ENCODE data around the gene LDLRAD4.

Gene LDLRAD4

DNA sequence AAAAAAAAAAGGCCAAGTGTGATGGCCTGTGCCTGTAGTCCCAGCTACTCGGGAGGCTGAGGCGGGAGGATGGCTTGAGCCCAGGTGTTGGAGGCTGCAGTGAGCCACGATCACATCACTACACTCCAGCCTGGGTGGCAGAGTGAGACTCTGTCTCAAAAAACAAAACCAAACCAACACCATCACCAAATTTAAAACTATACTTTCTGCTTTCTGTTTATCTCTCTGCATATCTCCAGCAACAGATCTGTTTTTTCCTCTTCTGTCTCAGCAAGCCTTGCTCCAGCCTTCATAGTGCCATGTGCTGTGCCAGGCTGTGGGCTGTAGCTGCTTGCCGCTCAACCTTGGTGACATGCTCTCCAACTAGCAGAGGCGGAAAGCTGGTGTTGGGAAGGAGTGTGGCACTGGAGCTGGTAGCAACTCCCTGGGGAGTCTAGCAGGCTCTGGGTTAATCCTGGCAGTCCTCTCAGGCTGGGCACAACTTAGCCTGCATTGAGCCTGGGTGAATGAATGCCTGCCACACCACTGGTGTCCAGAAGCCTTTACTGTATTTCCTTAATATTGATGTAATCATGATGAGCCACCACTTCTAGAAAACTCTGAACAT is 204.1 kb downstream of the LDLRAD4 start:
- TF ChIP-seq, protein P1, sequence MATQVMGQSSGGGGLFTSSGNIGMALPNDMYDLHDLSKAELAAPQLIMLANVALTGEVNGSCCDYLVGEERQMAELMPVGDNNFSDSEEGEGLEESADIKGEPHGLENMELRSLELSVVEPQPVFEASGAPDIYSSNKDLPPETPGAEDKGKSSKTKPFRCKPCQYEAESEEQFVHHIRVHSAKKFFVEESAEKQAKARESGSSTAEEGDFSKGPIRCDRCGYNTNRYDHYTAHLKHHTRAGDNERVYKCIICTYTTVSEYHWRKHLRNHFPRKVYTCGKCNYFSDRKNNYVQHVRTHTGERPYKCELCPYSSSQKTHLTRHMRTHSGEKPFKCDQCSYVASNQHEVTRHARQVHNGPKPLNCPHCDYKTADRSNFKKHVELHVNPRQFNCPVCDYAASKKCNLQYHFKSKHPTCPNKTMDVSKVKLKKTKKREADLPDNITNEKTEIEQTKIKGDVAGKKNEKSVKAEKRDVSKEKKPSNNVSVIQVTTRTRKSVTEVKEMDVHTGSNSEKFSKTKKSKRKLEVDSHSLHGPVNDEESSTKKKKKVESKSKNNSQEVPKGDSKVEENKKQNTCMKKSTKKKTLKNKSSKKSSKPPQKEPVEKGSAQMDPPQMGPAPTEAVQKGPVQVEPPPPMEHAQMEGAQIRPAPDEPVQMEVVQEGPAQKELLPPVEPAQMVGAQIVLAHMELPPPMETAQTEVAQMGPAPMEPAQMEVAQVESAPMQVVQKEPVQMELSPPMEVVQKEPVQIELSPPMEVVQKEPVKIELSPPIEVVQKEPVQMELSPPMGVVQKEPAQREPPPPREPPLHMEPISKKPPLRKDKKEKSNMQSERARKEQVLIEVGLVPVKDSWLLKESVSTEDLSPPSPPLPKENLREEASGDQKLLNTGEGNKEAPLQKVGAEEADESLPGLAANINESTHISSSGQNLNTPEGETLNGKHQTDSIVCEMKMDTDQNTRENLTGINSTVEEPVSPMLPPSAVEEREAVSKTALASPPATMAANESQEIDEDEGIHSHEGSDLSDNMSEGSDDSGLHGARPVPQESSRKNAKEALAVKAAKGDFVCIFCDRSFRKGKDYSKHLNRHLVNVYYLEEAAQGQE (IDR thresholded peaks at IDR 0.05; ENCODE audit: low read depth), result no peak
- no peak for TF ChIP-seq RAD21 (IDR thresholded peaks at IDR 0.05; ENCODE audit: low read depth)
- no peak for TF ChIP-seq CREB1 (IDR thresholded peaks at IDR 0.05; ENCODE audit: low read depth)
- TF ChIP-seq, protein P2, sequence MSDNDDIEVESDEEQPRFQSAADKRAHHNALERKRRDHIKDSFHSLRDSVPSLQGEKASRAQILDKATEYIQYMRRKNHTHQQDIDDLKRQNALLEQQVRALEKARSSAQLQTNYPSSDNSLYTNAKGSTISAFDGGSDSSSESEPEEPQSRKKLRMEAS (IDR thresholded peaks at IDR 0.05), result no peak
- no peak for TF ChIP-seq YY1 (IDR thresholded peaks at IDR 0.05; ENCODE audit: low read depth)
- TF ChIP-seq TAF1 (IDR thresholded peaks at IDR 0.05; ENCODE audit: low read depth), result no peak
- TF ChIP-seq EGR1 (IDR thresholded peaks at IDR 0.05), result no peak
- TF ChIP-seq NFIC (IDR thresholded peaks at IDR 0.05), result no peak
- TF ChIP-seq TCF12 (IDR thresholded peaks at IDR 0.05; ENCODE audit: low read depth), result no peak
- TF ChIP-seq ZBTB7A (IDR thresholded peaks at IDR 0.05; ENCODE audit: low read depth), result no peak
- TF ChIP-seq, protein P3, sequence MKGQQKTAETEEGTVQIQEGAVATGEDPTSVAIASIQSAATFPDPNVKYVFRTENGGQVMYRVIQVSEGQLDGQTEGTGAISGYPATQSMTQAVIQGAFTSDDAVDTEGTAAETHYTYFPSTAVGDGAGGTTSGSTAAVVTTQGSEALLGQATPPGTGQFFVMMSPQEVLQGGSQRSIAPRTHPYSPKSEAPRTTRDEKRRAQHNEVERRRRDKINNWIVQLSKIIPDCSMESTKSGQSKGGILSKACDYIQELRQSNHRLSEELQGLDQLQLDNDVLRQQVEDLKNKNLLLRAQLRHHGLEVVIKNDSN (IDR thresholded peaks at IDR 0.05), result no peak
- no peak for TF ChIP-seq FOXM1 (IDR thresholded peaks at IDR 0.05; ENCODE audit: borderline replicate concordance, low read depth)
- no peak for TF ChIP-seq CEBPB (IDR thresholded peaks at IDR 0.05)
- TF ChIP-seq EP300 (IDR thresholded peaks at IDR 0.05; ENCODE audit: borderline replicate concordance), result no peak
- no peak for TF ChIP-seq TEAD4 (IDR thresholded peaks at IDR 0.05)

DNA sequence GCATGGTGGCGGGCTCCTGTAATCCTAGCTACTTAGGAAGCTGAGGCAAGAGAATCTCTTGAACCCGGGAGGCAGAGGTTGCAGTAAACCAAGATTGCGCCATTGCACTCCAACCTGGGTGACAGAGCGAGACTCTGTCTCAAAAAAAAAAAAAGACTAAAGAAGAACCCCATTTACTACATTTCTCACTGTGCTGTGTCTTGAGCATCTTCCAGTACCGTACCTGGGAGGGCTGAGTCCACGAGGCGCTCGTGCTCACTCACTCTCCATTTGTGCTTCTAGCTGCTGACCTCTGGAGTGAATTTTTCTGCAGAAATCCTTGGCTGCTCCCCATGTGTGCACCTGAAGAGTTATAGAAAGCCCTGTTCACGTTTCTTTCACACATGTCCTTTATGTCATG is 204.8 kb downstream of the LDLRAD4 start:
- TF ChIP-seq NFIC (IDR thresholded peaks at IDR 0.05) (no peak), ZBTB7A (IDR thresholded peaks at IDR 0.05; ENCODE audit: low read depth) (no peak), FOXM1 (IDR thresholded peaks at IDR 0.05; ENCODE audit: borderline replicate concordance, low read depth) (no peak), YY1 (IDR thresholded peaks at IDR 0.05; ENCODE audit: low read depth) (no peak), TCF12 (IDR thresholded peaks at IDR 0.05; ENCODE audit: low read depth) (no peak), TEAD4 (IDR thresholded peaks at IDR 0.05) (no peak), CEBPB (IDR thresholded peaks at IDR 0.05) (no peak), EP300 (IDR thresholded peaks at IDR 0.05; ENCODE audit: borderline replicate concordance) (no peak), RAD21 (IDR thresholded peaks at IDR 0.05; ENCODE audit: low read depth) (no peak), TAF1 (IDR thresholded peaks at IDR 0.05; ENCODE audit: low read depth) (no peak)
- TF ChIP-seq, protein P3 (IDR thresholded peaks at IDR 0.05), result no peak
- TF ChIP-seq, protein P1 (IDR thresholded peaks at IDR 0.05; ENCODE audit: low read depth), result no peak
- TF ChIP-seq, protein P2 (IDR thresholded peaks at IDR 0.05), result no peak

DNA sequence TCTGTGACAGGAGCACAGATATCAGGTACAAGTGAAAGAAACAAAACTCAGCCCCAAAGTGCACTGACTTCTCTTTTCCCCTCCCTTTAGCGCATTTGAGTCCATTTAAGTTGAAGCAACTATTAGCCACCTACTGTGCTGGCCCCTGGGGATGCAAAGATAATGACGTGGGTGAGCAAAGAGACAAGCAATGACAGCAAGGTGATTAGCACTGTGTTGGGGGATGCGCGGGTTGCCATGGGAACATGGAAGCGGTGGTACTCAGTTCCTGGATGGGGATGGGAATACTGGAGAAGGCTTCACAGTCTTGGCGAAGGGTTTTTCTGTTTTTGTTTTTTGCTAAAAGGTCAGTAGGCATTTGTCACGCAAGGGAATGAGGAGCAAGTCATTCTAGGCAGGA is 205.8 kb downstream of the LDLRAD4 start:
- TF ChIP-seq NFIC (IDR thresholded peaks at IDR 0.05) (no peak), FOXM1 (IDR thresholded peaks at IDR 0.05; ENCODE audit: borderline replicate concordance, low read depth) (no peak), EP300 (IDR thresholded peaks at IDR 0.05; ENCODE audit: borderline replicate concordance) (no peak), TCF12 (IDR thresholded peaks at IDR 0.05; ENCODE audit: low read depth) (no peak), TEAD4 (IDR thresholded peaks at IDR 0.05) (no peak), ZBTB7A (IDR thresholded peaks at IDR 0.05; ENCODE audit: low read depth) (no peak), YY1 (IDR thresholded peaks at IDR 0.05; ENCODE audit: low read depth) (no peak), RAD21 (IDR thresholded peaks at IDR 0.05; ENCODE audit: low read depth) (no peak)

DNA sequence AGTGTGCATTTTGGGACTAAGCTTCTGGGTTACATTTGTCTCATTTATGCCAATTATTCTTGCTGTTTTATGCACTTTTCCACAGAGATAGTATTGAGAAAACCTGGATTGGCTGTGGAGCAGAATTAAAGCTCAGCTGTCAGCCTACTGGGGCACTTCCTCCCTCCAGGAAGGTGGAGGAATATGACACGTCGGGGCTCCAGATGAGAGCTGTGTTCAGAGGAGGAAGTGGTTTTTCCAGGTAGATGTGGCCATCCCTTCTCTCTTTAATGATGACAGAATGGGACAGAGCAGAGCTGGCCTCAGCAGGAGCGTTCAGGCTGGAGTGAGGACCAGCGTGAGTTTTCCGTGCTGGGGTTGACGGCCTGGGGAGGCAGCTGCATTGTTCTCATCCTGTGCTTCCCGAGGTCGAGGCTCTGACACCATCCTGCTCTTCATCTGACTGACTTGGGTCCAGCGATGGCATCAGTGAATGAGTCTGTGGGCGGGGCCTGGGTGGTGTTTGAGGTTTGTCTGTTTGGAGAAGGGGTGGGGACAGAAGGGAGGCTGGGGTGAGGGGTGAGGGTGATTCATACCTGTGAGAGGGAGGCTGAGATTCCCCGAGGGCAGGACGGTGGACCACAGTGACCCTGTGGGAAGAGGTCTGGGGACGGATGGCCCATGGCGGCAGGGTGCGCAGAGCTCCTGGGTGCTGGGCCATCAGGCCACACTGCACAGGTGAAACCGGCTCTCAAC is 207.0 kb downstream of the LDLRAD4 start:
- TF ChIP-seq CEBPB (IDR thresholded peaks at IDR 0.05), result no peak
- no peak for TF ChIP-seq TEAD4 (IDR thresholded peaks at IDR 0.05)
- TF ChIP-seq, protein P1 (IDR thresholded peaks at IDR 0.05; ENCODE audit: low read depth), result no peak
- TF ChIP-seq RAD21 (IDR thresholded peaks at IDR 0.05; ENCODE audit: low read depth), result no peak
